Progenitor cell of endocrine pancreas (in vitro differentiated cells): ENCODE results near the gene CFAP65. TPM values are rescaled to one million over a fixed set of nuclear protein-coding genes. Genes with fewer than 3 reads are reported as not detected.

Experiments
- DNase-seq: peaks from one replicate; pipeline ENCODE4 v3.0.0; 2021; ENCODE audit warnings: low spot score; ENCODE audit not compliant: unreplicated experiment
- H3K27ac Mint-ChIP-seq: 2 replicates; pipeline ENCODE4 v1.8.0; 2021; ENCODE audit warnings: mild to moderate bottlenecking, moderate library complexity, mixed read lengths
- H3K27me3 Mint-ChIP-seq: 2 replicates; pipeline ENCODE4 v1.8.0; 2021; ENCODE audit warnings: mixed read lengths
- H3K36me3 Mint-ChIP-seq: 2 replicates; pipeline ENCODE4 v1.8.0; 2022; ENCODE audit warnings: mixed read lengths; ENCODE audit not compliant: insufficient read depth
- H3K4me1 Mint-ChIP-seq: 2 replicates; pipeline ENCODE4 v1.8.0; 2021; ENCODE audit warnings: low read depth, mixed read lengths
- H3K4me3 Mint-ChIP-seq: 2 replicates; pipeline ENCODE4 v1.8.0; 2021; ENCODE audit warnings: low read depth, mild to moderate bottlenecking, moderate library complexity, mixed read lengths
- H3K9me3 Mint-ChIP-seq: 2 replicates; pipeline ENCODE4 v1.8.0; 2021; ENCODE audit warnings: low read depth, mixed read lengths
- CTCF ChIP-seq: fragments of 200-600 bp; sonication (generic); IDR thresholded peaks from one replicate; pipeline ENCODE4 v1.5.0; 2021; ENCODE audit warnings: antibody characterized with exemption, mild to moderate bottlenecking; ENCODE audit not compliant: unreplicated experiment
- total RNA-seq: library from RNA; stranded (reverse); gene quantifications from 2 replicates; pipeline ENCODE4 v1.2.1, GENCODE V29; 2021

Gene CFAP65
- total RNA-seq, 1 donor from 2014 or later, result 0.65 TPM

- Mint-ChIP-seq H3K9me3 (no peaks in the 10 kb centered on the region), H3K36me3 (no peaks in the 10 kb centered on the region), H3K4me1 (peaks cover 3% of the 10 kb centered on the region), H3K4me3 (no peak overlapping the region), H3K27ac (no peak overlapping the region), H3K27me3 (peaks cover 89% of the 10 kb centered on the region)
- no peak for TF ChIP-seq CTCF
- DNase-seq, result no peak
Measured at GRCh38 chr2:218988650-218989049, 52.7 kb downstream of the CFAP65 start.

GRCh38 chr2:218988164-218988563, 53.2 kb downstream of the CFAP65 start:
- H3K4me3 Mint-ChIP-seq, result no peak overlapping the region
- DNase-seq, result no peak

GRCh38 chr2:218986148-218986761, 55.1 kb downstream of the CFAP65 start:
- Mint-ChIP-seq H3K27ac (no peak overlapping the region), H3K9me3 (no peaks in the 10 kb centered on the region), H3K27me3 (peaks cover 92% of the 10 kb centered on the region), H3K36me3 (no peaks in the 10 kb centered on the region), H3K4me1 (peaks cover 4% of the 10 kb centered on the region), H3K4me3 (no peak overlapping the region)
- no peak for DNase-seq
- no peak for TF ChIP-seq CTCF

More at GRCh38 chr2:218988164-218988563, 53.2 kb downstream of the CFAP65 start:
- H3K27ac Mint-ChIP-seq, result no peak overlapping the region
- TF ChIP-seq CTCF, result no peak
- peaks cover 3% of the 10 kb centered on the region for H3K4me1 Mint-ChIP-seq
- no peaks in the 10 kb centered on the region for H3K36me3 Mint-ChIP-seq
- H3K27me3 Mint-ChIP-seq, result peaks cover 93% of the 10 kb centered on the region
- H3K9me3 Mint-ChIP-seq, result no peaks in the 10 kb centered on the region

GRCh38 chr2:218985325-218986091, 55.8 kb downstream of the CFAP65 start:
- peaks cover 8% of the 10 kb centered on the region for H3K4me1 Mint-ChIP-seq
- no peaks in the 10 kb centered on the region for H3K9me3 Mint-ChIP-seq
- no peaks in the 10 kb centered on the region for H3K36me3 Mint-ChIP-seq
- TF ChIP-seq CTCF, result no peak
- peaks cover 90% of the 10 kb centered on the region for H3K27me3 Mint-ChIP-seq
- no peak overlapping the region for H3K4me3 Mint-ChIP-seq
- DNase-seq, result no peak
- H3K27ac Mint-ChIP-seq, result no peak overlapping the region

- no peaks in the 10 kb centered on the region for H3K36me3 Mint-ChIP-seq
- no peak for TF ChIP-seq CTCF
- H3K4me1 Mint-ChIP-seq, result peaks cover 8% of the 10 kb centered on the region
- peak within 1 kb of the TSS; percentile 67 for H3K4me3 Mint-ChIP-seq
- H3K9me3 Mint-ChIP-seq, result no peaks in the 10 kb centered on the region
- no peak for DNase-seq
- peaks cover 88% of the 10 kb centered on the region for H3K27me3 Mint-ChIP-seq
- no peak within 1 kb of the TSS for H3K27ac Mint-ChIP-seq
Measured at GRCh38 chr2:218985021-218985324, 56.3 kb downstream of the CFAP65 start, which contains the start of gene FEV. Gene FEV (minus strand): TSS chr2:218985184. CDS start chr2:218985075, 109 bp downstream.
